GM12878 (cell line): ENCODE data around the gene UGGT1. TPM values are rescaled to one million over a fixed set of nuclear protein-coding genes. Genes with fewer than 3 reads are reported as not detected.

Source experiments
- ATF3 ChIP-seq: IDR thresholded peaks from 2 replicates; pipeline ENCODE4 v1.6.1; 2011; ENCODE audit warnings: low read depth, mild to moderate bottlenecking, low read length, moderate library complexity, borderline replicate concordance; ENCODE audit errors: extremely low read depth
- BACH1 ChIP-seq: fragments of 450-650 bp; IDR thresholded peaks from 2 replicates; pipeline ENCODE4 v1.6.1; 2017; ENCODE audit warnings: mild to moderate bottlenecking, borderline replicate concordance
- CEBPZ ChIP-seq: fragments of 150-350 bp; IDR thresholded peaks from 2 replicates; pipeline ENCODE4 v1.6.1; 2016; ENCODE audit warnings: low read depth, low read length
- E2F8 ChIP-seq: fragments of 450-650 bp; IDR thresholded peaks from 2 replicates; pipeline ENCODE4 v1.6.1; 2018; ENCODE audit warnings: mild to moderate bottlenecking, low read depth, moderate library complexity; ENCODE audit not compliant: partially characterized antibody
- FOS ChIP-seq: IDR thresholded peaks from 3 replicates; pipeline ENCODE4 v1.6.1; 2011; ENCODE audit warnings: borderline replicate concordance; ENCODE audit not compliant: insufficient read length; ENCODE audit errors: extremely low read depth
- JUNB ChIP-seq: IDR thresholded peaks from 2 replicates; pipeline ENCODE4 v1.6.1; 2016; ENCODE audit warnings: antibody characterized with exemption, mild to moderate bottlenecking
- MTA3 ChIP-seq: IDR thresholded peaks from 2 replicates; pipeline ENCODE4 v1.6.1; 2012; ENCODE audit warnings: low read length, inconsistent platforms, borderline replicate concordance
- MXI1 ChIP-seq: fragments of 150-350 bp; IDR thresholded peaks from 2 replicates; pipeline ENCODE4 v1.6.1; 2011; ENCODE audit warnings: low read depth, mild to moderate bottlenecking, inconsistent platforms, low read length, improper control_type of control experiment
- NFYA ChIP-seq: IDR thresholded peaks from 2 replicates; pipeline ENCODE4 v1.6.1; 2011; ENCODE audit warnings: low read depth, mild to moderate bottlenecking, low read length, improper control_type of control experiment, borderline replicate concordance
- PKNOX1 ChIP-seq: fragments of 450-650 bp; IDR thresholded peaks from 2 replicates; pipeline ENCODE4 v1.6.1; 2016; ENCODE audit warnings: mild to moderate bottlenecking
- RBBP5 ChIP-seq: fragments of 200-600 bp; sonication (generic); conservative IDR thresholded peaks from 2 replicates; pipeline ENCODE4 v1.6.1; 2016
- RELA ChIP-seq: fragments of 450-650 bp; IDR thresholded peaks from 2 replicates; pipeline ENCODE4 v1.8.0; 2014; ENCODE audit warnings: borderline replicate concordance; ENCODE audit not compliant: partially characterized antibody
- YY1 ChIP-seq: IDR thresholded peaks from 2 replicates; pipeline ENCODE4 v1.6.1; 2011; ENCODE audit warnings: low read depth, mild to moderate bottlenecking, low read length
- ZNF217 ChIP-seq: fragments of 450-650 bp; IDR thresholded peaks from 2 replicates; pipeline ENCODE4 v1.6.1; 2017; ENCODE audit warnings: antibody characterized with exemption, mild to moderate bottlenecking
- ZNF622 ChIP-seq: fragments of 450-650 bp; IDR thresholded peaks from 2 replicates; pipeline ENCODE4 v1.6.1; 2017; ENCODE audit warnings: mild to moderate bottlenecking, inconsistent platforms
- polyA plus RNA-seq, 11 experiments: library from polyadenylated mRNA; depleted of rRNA in 4 of 11; unstranded in 6 of 11; stranded (reverse) in 5 of 11; fragments of >200 nt; fragmentation: Nextera tagmentation in 4 of 11; fragmentation: Illumina TruSeq in 1 of 11; extraction: Ambion mirVana in 4 of 11; extraction: Trizol in 1 of 11; gene quantifications; 1 replicate in 1 of 11; 2 replicates in 10 of 11; pipeline versions ENCODE4 v1.2.1 to v1.2.3, GENCODE V29; 2011 to 2016; ENCODE audit warnings: inconsistent platforms in 2 of 11, missing spikeins in 2 of 11, low read depth in 1 of 11
- total RNA-seq, 4 experiments: library from RNA; depleted of rRNA in 3 of 4; stranded (reverse); fragments of >200 nt in 3 of 4; fragmentation: Illumina TruSeq in 1 of 4; extraction: Trizol in 1 of 4; gene quantifications; 2 replicates each; pipeline versions ENCODE4 v1.2.1 to v1.2.3, GENCODE V29; 2013 to 2021

UGGT1 gene
- total and polyA plus RNA-seq, 10 of the 15 experiments (the other 5 are each of a cell fraction or from before 2014, with no cell fraction given): 4.1 to 49.8 (median 28.5) TPM

DNA sequence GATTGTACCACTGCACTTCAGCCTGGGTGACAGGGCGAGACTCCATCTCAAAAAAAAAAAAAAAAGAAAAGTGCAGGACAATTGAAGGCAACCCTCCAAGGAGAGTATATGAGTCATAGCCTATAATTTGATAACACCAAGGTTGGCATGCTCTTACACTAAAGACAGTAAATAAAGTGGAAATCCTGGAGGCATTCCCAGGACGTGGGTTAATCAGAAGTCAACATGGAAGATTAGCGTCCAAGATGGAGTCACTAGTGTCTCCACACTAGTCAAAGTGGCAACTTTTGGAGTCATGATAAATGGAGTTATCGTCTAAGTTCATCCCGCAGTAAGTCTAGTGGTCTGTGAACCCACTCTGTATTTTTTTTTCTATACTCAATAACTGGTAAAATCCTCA lies 21.2 kb upstream of the UGGT1 start (continued):
- TF ChIP-seq E2F8 (no peak), YY1 (no peak), ZNF217 (no peak), JUNB (no peak), RBBP5 (no peak), FOS (no peak), ZNF622 (no peak), ATF3 (no peak), MXI1 (no peak), NFYA (no peak), RELA (no peak), CEBPZ (no peak), PKNOX1 (no peak), MTA3 (no peak), BACH1 (no peak)
